ENCODE results near the gene ZNF207. TPM values are rescaled to one million over a fixed set of nuclear protein-coding genes. Genes with fewer than 3 reads are reported as not detected.
"Not testable (repeated sequence)": the region's sequence is repeated elsewhere in the genome, so short reads cannot be mapped to it uniquely, and the experiment has no call there.

ZNF207 gene
- polyA plus RNA-seq, 3 donors: 214 to 222 (median 221) TPM

GRCh38 chr17:32385121-32385520, 35.2 kb downstream of the ZNF207 start:
- DNase-seq (ENCODE audit: low read depth in 3 of 3, low spot score in 2 of 3): no peak

GRCh38 chr17:32385971-32386370, 36.0 kb downstream of the ZNF207 start:
- DNase-seq (ENCODE audit: low read depth in 3 of 3, low spot score in 2 of 3): no peak

- DNase-seq (ENCODE audit: low read depth in 3 of 3, low spot score in 2 of 3): no peak
These were observed 36.9 kb downstream of the ZNF207 start for GRCh38 chr17:32386844-32387243.

- not testable (repeated sequence) for DNase-seq (ENCODE audit: low read depth in 3 of 3, low spot score in 2 of 3)
These were observed 38.2 kb downstream of the ZNF207 start for GRCh38 chr17:32388128-32388527.

GRCh38 chr17:32388613-32389459, 38.9 kb downstream of the ZNF207 start:
- no peak for DNase-seq (ENCODE audit: low read depth in 3 of 3, low spot score in 2 of 3)

- no peak for DNase-seq (ENCODE audit: low read depth in 3 of 3, low spot score in 2 of 3)
These were observed 43.9 kb downstream of the ZNF207 start for GRCh38 chr17:32393904-32394303.

- no peak for DNase-seq (ENCODE audit: low read depth in 3 of 3, low spot score in 2 of 3)
These were observed 46.4 kb downstream of the ZNF207 start for GRCh38 chr17:32396343-32396742.

GRCh38 chr17:32398946-32399345, 49.0 kb downstream of the ZNF207 start:
- no peak for DNase-seq (ENCODE audit: low read depth in 3 of 3, low spot score in 2 of 3)

GRCh38 chr17:32410085-32410484, 60.1 kb downstream of the ZNF207 start:
- not testable (repeated sequence) for DNase-seq (ENCODE audit: low read depth in 3 of 3, low spot score in 2 of 3)

- DNase-seq (ENCODE audit: low read depth in 3 of 3, low spot score in 2 of 3): no peak
These were observed 76.9 kb downstream of the ZNF207 start for GRCh38 chr17:32426894-32427293.

- no peak for DNase-seq (ENCODE audit: low read depth in 3 of 3, low spot score in 2 of 3)
These were observed 79.6 kb downstream of the ZNF207 start for GRCh38 chr17:32429598-32429997.

Other genes with a start within 250 kb of the ZNF207 start
- gene RHOT1, start 207.7 kb upstream of the ZNF207 start, polyA plus RNA-seq (ENCODE audit: insufficient read length in 3 of 3): 10 to 100 TPM; 55.6 to 62.3 (median 59.7) TPM
- 1 to 10 TPM; 1.2 to 1.5 (median 1.3) TPM for gene RHBDL3, start 84.3 kb upstream of the ZNF207 start, polyA plus RNA-seq (ENCODE audit: insufficient read length in 3 of 3)
- 10 to 100 TPM; 40.4 to 43.5 (median 42.9) TPM for gene C17orf75, start 8.0 kb upstream of the ZNF207 start, polyA plus RNA-seq (ENCODE audit: insufficient read length in 3 of 3)
- 100 to 1,000 TPM in 2 of 3 donors, 10 to 100 TPM in 1; 97.4 to 110 (median 109) TPM for gene PSMD11, start 94.4 kb downstream of the ZNF207 start, polyA plus RNA-seq (ENCODE audit: insufficient read length in 3 of 3)
- gene CDK5R1, start 136.8 kb downstream of the ZNF207 start, polyA plus RNA-seq (ENCODE audit: insufficient read length in 3 of 3): 1 to 10 TPM; 3.8 to 4.6 (median 4.3) TPM